ENCODE data around the gene SCARB1.

SCARB1 gene

DNA sequence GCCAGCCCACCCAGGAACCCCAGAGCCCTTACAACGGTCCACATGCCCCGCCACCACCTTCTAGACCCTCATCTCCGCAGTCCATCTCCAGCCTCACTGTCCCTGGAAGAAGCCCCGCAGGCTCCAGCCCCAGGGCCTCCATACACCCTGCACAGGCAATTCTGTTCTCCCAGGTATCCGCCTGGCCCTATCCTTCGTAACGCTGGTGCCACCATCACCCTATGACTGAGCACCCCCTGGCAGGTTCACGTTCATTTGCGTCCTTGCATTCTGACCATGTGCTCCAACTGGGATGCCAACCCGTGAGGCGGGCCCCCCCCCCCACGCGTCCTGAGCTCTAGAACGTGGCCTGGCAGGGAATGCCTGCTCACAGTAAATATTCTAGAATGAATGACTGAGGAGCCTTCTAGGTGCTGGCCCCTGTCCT, 675 bp upstream of the SCARB1 start:
- DNase-seq (ENCODE audit: low spot score), result no peak

DNA sequence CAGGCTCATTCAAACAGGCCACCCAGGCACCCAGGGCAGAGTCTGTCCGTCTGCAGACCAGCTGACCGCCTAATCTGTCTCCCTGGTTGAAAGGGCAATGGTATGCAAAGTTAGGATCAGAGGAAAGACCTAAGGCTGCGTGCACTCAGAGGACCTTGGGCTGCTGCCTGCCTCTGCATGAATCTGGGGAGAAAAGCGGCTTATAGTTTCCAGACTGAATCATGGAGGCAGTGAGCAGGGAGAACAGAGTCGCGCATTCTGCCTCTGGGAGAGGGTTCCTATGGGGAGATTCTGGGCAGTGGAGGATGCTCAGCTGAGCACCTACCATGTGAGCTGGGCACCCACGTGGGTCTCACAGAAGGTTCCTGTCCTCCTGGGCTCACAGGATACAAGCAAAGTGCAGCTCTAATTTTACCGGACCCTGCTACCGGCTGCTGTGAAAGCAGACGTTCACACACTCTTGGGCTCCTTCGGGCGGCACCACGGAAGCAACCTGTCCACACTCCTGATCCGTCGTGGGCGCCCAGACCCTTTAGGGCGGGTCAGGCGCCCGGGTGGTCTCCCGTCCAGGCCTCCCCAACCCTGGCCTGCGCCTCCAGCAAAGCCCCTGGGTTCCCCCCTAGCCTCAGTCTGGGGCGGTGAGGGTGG, 772 bp downstream of the SCARB1 start:
- peak; percentile 63 for DNase-seq (ENCODE audit: low spot score)

DNA sequence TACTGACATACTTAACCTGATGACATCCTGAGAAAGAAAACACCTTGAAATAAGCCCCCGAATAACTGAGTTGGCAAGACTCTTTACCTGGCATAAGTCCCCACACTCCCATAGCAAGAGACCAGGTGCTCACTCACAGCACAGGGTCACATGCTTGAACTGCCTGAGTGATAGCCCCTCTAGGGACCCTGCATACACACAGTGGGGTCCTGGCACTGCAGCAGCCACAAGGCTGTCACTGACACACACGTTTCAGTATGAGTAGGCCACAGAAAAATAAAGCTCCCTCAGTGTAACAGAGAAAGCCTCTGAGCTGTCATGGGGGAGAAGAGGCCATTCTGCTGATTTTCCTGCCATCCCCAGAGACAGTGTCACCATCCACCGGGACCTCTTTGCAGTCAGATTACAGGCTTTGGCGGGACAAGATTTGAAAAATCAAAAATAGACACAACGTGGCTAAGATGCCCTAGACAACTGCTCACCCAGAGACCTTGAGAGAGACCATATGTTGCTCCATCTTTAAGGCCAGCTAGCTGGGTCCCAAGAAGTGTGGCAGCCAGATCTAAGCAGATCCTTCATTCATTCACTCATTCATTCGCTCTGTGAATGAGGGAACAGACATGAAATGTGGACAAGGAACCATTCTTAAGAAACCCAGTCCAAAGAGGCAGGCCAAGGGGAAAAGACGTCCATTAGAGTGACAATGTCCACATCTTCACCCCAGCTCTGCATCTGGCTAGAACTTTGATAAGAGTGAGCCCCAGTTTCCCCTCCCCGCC, 1.6 kb downstream of the SCARB1 start:
- DNase-seq (ENCODE audit: low spot score), result peak; percentile 25

DNA sequence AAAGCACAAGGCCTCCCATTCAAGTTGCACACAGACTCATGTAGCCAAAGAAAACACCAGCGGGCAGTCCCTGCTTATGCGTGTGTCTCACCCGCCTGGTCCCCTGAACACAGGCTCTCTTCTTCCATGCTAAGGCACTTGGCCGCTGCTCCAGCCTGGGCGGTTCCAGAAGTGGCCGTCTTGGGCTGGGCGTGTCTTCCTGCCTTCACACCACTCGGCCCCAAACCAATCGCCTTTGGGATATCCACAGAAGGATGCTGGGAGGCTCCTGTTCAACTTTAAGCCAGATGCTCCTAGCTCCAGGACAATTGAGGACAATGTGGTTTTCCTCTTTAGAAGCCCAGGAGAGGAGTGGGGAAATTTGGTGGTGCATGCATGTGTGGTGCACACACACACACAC, 2.2 kb downstream of the SCARB1 start:
- peak; percentile 79 for DNase-seq (ENCODE audit: low spot score)

DNA sequence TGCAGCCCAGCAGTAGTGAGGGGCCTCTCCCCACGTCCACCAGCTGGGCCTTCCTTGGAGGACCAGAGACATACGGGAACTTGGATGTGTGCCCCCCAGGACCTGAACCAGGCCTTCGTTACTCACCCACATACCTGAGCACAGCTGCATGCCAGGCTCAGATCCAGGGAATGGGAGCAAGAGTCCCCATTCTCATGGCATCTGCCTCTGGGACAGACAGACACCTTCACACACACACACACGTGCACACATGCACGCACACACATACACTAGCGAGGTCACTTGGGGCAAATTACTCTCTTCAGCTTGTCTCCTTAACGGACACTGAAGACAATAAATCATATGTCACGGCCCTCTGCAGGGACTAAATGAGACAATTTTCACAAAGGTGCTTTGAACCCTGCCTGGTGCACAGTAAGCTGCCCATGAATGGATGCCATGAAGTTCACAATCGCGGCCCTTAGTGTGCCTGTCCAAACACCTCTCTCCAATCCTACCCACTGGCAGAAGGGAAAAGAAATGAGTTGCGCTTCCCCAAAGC, 5.7 kb downstream of the SCARB1 start:
- no peak for DNase-seq (ENCODE audit: low spot score)

DNA sequence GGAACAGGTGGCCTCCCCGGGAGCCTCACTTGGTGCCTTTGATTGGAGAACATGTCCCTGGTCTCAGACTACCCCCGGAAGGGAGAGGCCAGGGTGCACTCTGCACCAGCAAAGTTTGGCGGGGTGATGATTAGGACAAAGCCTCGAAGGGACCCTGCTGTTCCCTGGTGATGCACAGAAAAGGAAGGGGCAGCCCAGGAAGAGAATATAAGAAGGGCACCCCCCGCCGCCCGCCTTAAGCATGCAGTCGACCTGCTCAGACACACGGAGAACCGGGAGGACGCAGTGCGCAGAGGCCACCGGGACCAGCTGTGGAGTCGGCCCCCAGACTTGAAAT, 6.9 kb downstream of the SCARB1 start:
- no peak for DNase-seq (ENCODE audit: low spot score)

DNA sequence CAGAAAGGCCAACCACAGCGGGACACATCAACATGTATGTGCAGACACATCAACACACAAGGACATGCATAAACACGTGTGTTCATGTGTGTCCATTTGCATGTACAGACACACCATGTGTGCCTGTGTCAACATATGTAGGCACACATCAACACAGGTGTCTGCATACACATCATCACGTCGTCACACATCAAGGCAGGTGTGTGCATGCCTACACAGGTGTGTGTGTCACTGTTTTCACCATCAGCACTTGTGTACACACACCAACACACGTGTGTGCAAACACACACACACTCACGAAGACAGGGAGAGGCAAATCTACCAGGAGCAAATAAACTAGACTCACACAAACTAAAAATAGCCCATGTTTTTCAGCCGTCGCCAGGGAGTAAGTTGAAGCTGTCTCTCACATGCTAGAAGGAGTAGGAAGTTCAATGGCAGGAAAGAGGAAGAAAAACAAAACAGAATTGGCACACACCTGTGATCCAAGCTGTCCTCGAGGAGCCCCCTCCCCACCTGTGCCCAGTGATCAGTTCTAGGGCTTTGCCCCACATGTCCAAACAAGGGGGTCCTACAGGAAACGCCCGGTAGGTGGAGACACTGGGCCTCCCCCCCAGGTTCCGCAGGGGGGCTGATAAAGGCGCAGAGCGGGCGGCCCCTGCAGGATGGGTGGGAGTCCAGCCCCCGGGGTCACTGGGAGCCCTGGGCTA, 7.4 kb downstream of the SCARB1 start:
- DNase-seq (ENCODE audit: low spot score), result no peak

DNA sequence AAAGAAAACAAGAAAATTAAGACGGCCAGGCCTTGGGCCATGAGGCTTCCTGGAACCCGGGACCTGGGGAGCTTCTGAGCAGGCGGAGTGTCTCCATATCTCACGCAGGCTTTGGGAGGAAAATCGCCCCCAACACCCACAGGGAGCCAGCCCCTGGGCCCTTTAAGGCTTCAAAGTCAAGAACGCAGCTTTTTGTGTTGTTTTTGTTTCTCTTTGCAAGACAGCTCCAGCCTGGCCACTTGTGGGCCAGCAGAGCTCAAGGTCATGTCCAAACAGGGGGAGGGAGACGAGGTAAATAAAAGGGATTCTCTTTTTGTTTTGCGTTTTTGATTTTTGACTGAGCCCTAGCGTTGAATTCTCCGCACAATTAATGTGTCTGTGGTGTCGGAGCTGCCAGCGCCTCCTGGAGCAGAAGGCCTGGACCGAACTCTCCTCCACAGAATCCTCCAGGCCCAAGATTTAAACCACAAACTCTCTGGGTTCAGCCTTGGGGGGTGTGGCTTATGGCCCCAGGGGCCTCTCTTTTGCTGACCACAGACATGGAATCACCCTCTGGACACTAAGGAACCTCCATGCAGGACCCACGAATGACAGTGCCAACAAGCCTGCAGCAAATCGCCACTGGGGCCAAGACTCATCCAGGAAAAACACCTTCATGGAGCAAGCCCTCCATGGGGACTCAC, 8.2 kb downstream of the SCARB1 start:
- no peak for DNase-seq (ENCODE audit: low spot score)

DNA sequence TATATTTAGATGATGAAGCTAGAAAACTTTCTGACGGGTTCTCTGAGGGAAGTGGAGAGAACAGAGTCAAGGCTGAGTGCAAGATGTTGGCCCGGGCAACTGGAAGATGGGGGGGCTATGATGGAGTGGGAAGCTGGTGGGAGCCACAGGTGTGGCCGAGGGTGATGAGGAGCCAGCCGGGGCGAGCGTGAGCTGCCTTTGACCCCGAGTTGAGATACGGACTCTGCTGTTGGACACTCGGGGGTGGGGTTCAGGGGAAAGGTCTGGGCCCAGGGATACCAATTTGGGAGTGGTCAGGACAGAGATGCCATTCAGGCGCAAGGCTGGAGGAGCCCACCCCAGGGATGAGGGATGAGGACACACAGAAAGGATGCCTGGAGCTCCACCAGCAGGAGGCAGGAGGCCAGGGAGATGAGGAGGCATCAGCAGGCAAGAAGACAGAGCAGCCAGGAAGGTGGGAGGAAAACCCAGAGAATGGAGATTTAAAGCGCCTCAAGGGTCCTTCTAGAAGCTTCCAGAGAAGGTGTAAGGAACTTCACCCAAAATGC, 9.0 kb downstream of the SCARB1 start:
- DNase-seq (ENCODE audit: low spot score), result no peak

DNA sequence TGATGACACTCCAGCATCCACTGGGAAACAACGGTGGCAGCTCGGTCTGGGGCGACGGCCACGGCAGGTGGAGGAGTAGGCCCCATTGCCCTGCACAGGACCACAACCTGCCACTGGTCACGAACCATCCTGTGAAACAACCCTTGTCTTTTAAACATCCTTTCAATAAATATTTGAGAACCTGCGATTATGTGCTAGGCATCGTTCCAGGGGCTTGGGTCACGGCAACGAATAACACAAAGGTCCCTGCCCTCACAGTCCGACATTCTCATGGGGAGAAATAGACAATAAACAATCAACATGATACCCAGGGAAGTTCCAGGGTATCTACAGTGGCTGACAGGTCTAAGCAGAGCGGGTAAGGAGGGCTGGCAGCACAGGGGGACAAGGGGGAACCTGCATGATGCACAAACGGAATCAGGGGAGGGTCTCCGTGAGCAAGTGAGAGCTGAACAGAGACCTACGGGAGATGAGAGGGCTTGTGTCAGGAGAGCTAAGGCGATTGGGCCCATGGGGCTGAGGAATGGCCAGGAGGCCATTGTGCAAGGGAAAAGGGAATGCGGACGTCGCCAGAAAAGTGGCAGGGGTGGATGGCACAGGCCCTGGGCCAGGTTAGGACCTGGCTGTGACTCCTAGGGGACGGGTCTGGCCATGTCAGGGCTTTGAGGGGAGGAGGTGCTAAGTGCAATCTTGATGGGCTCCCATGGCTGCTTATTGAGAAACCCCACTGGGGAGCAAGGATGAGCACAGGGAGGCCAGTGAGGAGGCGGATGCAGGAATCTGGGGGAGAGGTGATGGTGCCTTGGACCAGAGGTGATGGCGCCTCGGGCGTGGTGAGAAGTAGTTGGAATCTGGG, 9.7 kb downstream of the SCARB1 start:
- DNase-seq (ENCODE audit: low spot score), result no peak

DNA sequence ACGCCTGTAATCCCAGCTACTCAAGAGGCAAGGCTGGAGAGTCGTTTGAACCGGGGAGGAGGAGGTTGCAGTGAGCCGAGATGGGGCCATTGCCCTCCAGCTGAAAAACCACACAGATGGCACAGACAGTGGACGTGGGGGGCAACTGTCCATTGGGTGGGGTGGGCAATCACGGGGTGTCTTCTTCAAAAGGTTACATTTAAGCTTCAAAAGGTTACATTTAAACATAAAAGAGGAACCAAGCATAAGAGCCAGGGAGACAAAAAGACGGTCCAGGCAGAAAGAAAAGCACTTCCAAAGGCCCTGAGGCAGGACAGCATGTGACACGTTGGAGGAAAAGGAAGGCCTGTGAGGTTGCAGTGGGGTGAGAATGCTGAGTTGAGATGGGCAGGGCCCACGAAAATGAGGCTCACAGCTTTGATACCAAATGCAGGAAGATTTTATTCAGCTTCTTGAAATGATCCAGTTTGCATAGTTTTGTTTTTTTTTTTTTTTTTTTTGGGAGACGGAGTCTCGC, 10.7 kb downstream of the SCARB1 start:
- no peak for DNase-seq (ENCODE audit: low spot score)

DNA sequence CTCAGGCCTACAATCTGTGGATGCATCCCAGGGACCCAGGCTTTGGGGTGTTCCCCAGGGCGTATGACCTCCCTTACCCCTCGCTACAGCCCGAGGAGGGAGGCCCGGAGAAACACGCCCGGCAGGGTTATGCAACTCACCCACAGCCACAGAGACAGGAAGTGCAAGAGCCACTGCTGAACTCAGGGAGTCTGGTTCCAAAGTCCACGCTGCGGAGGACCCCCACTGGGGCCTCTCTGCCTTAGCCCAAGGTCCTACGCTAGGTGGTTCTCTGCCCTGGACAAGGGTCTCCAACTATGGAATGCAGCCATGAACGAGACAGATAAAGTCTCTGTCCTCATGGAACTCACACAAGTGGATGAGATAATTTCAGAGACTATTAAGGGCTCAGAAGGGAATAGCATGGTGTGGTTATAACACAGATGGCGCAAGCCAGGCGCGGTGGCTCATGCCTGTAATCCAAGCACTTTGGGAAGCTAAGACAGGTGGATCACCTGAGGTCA, 11.3 kb downstream of the SCARB1 start:
- DNase-seq (ENCODE audit: low spot score), result no peak

DNA sequence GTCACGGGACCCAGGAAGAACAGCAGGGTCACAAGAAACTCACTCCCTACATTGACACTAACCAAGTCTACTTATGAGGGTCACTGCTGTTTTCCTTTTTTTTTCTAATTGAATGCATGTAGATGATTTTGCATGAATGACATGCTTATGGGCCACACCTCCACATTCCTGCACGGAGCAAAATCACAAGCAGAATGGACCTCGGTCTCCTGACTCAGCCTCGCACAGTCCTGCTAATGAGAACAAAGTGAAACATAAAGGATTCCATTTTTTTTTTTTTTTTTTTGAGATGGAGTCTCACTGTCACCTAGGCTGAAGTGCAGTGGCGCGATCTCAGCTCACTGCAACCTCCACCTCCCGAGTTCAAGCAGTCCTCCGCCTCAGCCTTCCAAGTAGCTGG, 12.3 kb downstream of the SCARB1 start:
- no peak for DNase-seq (ENCODE audit: low spot score)

DNA sequence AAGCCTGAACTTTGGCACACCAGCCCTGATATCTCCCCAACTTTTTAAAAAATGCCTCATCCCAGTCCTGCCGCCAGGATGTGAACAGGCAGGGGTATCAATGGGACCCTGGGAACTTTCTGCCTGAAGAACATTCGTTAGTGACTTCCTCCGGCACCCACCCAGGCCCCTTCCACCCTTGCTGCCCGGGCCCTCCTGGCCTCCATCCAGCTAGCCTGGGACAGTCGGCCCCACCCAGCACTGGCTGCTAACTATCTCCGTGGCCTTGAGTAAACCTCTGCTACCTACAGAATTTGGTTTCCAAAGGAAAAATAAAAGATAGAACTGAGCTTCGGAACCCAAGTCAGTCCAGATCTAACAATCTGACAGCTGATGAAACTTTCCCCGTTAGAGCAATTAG, 14.3 kb downstream of the SCARB1 start:
- no peak for DNase-seq (ENCODE audit: low spot score)

DNA sequence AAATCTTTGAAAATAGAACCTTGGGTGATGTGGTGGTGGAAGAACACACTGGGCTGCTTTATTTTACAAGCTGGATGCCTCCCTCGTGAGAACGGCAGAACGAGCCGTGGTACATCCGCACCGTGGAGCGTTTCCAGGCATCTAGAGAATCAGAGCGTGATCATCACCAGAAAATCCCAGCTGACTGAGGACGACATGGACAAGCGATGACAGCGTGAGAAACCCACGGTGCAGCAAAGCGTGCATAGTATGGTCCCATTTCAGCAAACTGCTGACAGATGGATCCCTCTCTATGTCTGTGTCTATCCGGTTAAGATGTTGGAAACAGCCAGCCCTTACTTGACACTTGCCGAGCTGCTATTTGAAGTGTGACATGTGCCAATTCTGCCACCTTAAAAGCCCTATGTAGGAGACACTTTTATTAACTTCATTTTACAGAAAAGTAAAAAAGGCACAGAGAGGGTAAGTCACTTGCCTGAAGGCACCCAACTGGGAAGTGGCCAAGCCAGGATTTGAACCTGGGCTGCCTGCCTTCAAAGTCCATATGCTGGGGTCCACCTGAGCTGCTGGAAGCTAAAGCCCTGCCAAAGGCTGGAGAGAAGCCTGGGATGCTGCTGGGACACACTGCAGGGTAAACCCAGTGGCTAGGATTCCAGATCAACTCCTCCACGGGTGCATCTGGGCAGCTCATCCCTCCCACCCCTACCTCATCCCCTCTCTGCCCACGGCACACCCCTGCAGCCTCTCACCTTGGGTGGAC, 14.9 kb downstream of the SCARB1 start:
- peak; percentile 70 for DNase-seq (ENCODE audit: low spot score)

DNA sequence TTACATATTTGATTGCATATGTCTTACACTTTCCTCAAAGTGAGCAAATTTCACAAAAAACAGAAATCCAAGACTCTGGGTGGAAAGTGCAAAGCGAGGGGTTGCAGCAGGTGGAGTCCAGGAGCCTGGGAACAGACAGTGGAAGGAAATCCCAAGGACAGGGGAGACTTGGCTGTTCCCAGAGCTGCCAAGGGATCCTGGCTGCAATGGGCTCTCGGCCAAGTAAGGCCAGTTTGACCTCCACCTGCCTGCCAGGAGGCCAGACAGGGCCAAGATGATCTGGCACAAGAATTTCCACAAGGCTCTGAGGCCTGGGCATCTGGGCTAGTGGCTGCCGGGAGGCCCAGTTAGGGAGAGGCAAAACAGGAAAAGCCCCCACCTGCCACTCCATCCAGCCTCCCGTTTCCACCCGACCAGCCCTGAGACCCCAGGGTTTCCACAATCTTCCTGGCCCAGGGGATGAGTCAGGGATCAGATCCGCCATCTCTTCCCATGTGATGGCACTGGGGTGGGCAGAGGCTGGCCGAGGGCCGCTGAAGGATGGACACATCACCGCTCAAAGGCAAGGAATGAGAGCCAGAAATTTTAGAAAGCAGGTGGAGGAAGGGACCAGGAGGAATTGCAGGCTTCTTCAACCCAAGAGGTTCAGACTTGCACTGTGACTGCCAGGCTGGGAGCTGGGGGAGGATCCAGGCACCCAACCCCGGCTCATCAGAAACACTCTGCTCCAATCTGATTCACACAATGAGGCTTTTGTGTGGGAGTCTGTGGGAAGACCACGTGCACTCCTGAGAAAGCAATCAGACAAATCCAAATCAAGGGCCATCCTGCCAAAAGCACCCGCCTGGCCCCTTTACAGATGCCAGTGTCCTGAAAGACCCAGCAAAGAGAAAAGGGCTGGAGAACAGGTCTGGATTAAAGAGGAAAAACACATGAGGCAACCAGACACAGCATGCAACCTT, 16.3 kb downstream of the SCARB1 start:
- peak; percentile 83 for DNase-seq (ENCODE audit: low spot score)

DNA sequence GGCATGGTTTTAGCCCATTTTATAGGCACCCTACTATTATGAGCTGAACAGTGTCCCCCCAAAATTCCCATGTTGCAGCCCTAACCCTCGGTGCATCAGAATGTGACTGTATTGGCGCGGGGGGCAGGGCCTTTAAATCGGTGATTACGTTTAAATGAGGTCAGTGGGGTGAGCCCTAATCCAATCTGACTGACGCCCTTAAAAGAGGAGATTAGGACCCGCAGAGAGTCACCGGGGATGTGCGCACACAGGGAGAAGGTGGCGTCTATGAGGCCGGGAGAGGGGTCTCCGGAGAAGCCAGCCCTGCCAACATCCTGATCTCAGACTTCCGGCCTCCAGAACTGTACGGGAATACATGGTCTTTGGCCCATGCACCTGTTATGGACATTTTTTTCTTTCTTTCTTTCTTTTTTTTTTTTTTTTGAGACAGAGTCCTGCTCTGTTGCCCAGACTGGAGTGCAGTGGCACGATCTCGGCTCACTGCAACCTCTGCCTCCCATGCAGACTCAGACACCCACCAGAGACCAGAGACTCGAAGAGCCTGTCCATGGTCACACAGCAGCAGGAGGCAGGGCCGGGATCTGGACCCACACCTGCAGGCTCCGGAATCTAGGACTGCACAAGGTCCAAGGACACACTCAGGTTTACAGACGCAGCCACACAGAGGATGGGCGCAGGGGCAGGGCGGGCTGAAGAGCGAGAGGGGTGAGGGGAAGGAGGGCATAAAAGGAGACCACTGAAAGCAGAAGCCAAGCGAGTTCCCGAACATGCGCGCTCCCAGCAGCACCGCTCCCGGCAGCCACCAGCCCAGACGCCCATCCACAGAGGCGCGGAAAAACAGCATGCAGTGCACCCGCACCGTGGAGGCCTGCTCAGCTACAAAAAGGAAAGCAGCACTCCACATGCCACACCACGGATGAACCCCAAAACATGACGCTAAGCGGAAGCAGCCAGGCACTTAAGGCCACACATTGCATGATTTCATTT, 19.0 kb downstream of the SCARB1 start:
- DNase-seq (ENCODE audit: low spot score), result no peak
